GM23248 (cell line): ENCODE data around the gene GPX5. TPM values are rescaled to one million over a fixed set of nuclear protein-coding genes. Genes with fewer than 3 reads are reported as not detected.
"Not testable (repeated sequence)": the region's sequence is repeated elsewhere in the genome, so short reads cannot be mapped to it uniquely, and the experiment has no call there.

Experiments used
- DNase-seq: peaks from one replicate; pipeline ENCODE4 v3.0.0-alpha.2; 2015
- H2AFZ ChIP-seq: fragments of 200-600 bp; sonication (generic); 2 replicates; pipeline ENCODE4 v1.6.1; 2016; ENCODE audit warnings: antibody characterized with exemption
- H3F3A ChIP-seq: fragments of 200-600 bp; sonication (generic); 2 replicates; pipeline ENCODE4 v1.6.1; 2016; ENCODE audit warnings: mild to moderate bottlenecking, antibody characterized with exemption, mixed run types; ENCODE audit not compliant: insufficient read depth
- H3K27ac ChIP-seq: fragments of 200-600 bp; sonication (generic); 2 replicates; pipeline ENCODE4 v1.5.1; 2016; ENCODE audit warnings: mild to moderate bottlenecking
- H3K27me3 ChIP-seq: fragments of 200-600 bp; sonication (generic); replicated peaks from 2 replicates; pipeline ENCODE4 v1.6.1; 2016; ENCODE audit warnings: mild to moderate bottlenecking; ENCODE audit not compliant: insufficient read depth
- H3K36me3 ChIP-seq: fragments of 200-600 bp; sonication (generic); 2 replicates; pipeline ENCODE4 v1.6.1; 2016; ENCODE audit warnings: low read depth, mild to moderate bottlenecking
- H3K4me1 ChIP-seq: fragments of 200-600 bp; sonication (generic); 2 replicates; pipeline ENCODE4 v1.6.1; 2016; ENCODE audit warnings: mild to moderate bottlenecking; ENCODE audit not compliant: insufficient read depth
- H3K4me2 ChIP-seq: fragments of 200-600 bp; sonication (generic); one replicate; pipeline ENCODE4 v1.6.1; 2016; ENCODE audit warnings: mild to moderate bottlenecking; ENCODE audit not compliant: unreplicated experiment
- H3K4me3 ChIP-seq: fragments of 200-600 bp; sonication (generic); 2 replicates; pipeline ENCODE4 v1.5.1; 2016; ENCODE audit warnings: mild to moderate bottlenecking
- H3K79me2 ChIP-seq: fragments of 200-600 bp; sonication (generic); 2 replicates; pipeline ENCODE4 v1.6.1; 2016; ENCODE audit warnings: mild to moderate bottlenecking; ENCODE audit not compliant: insufficient read depth
- H3K9ac ChIP-seq: fragments of 200-600 bp; sonication (generic); 2 replicates; pipeline ENCODE4 v1.6.1; 2016; ENCODE audit warnings: mild to moderate bottlenecking
- H3K9me2 ChIP-seq: fragments of 200-600 bp; sonication (generic); 2 replicates; pipeline ENCODE4 v1.6.1; 2016; ENCODE audit warnings: mixed run types, mild to moderate bottlenecking, moderate library complexity; ENCODE audit not compliant: insufficient read depth
- H3K9me3 ChIP-seq: fragments of 200-600 bp; sonication (generic); one replicate; pipeline ENCODE4 v1.6.1; 2017; ENCODE audit warnings: low read depth
- H4K20me1 ChIP-seq: fragments of 200-600 bp; sonication (generic); 2 replicates; pipeline ENCODE4 v1.6.0; 2016; ENCODE audit not compliant: insufficient read depth
- EZH2 ChIP-seq: fragments of 200-600 bp; sonication (generic); IDR thresholded peaks from 2 replicates; pipeline ENCODE4 v1.6.1; 2018; ENCODE audit warnings: antibody characterized with exemption, mild to moderate bottlenecking; ENCODE audit not compliant: insufficient read depth, poor library complexity, severe bottlenecking
- EZH2phosphoT487 ChIP-seq: fragments of 200-600 bp; sonication (generic); IDR thresholded peaks from 2 replicates; pipeline ENCODE4 v1.6.1; 2018; ENCODE audit warnings: antibody characterized with exemption, moderate library complexity, mild to moderate bottlenecking, low read depth; ENCODE audit not compliant: insufficient read depth
- WGBS, 2 experiments: methylation state at CpG; one replicate each; pipeline ENCODE4 v1.1.6; 2015 to 2017; ENCODE audit warnings: low lambda C conversion rate in 2 of 2, low coverage in 1 of 2; ENCODE audit errors: missing lambda C conversion rate in 2 of 2; 5-methylcytosine and 5-hydroxymethylcytosine counted together
- in situ Hi-C: fragments of 300-500 bp; cut with MboI; formaldehyde crosslinking; loops from 2 replicates; pipeline ENCODE4 v1.15.0; 2020
- polyA plus RNA-seq: library from polyadenylated mRNA; unstranded; fragments of >200 nt; fragmentation: Nextera tagmentation; extraction: Ambion mirVana; gene quantifications from 2 replicates; pipeline ENCODE4 v1.2.1, GENCODE V29; 2016
- total RNA-seq: library from RNA; depleted of rRNA; stranded (reverse); fragments of >200 nt; shearing (Covaris generic); gene quantifications from 2 replicates; pipeline ENCODE4 v1.2.3, GENCODE V29; 2014

The GPX5 gene
- total and polyA plus RNA-seq, 2 experiments from 2014 or later: not detected

DNA sequence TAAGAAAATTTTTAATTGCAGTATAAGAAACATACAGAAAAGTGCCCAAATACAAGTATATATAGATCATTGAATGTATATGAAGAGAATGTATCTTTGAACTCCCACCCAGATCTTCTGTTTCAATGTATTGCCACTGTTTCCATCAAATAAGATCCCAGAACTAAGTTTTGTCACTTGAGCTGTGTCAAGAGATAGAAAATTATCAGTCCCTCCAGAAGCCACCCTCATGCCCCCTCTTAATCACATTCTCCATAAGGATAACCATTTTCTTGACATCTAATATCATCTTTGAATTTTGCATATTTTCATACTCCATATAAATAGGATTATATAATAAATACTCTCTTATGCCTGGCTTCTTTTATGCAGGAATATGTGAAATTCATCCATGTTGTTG is 20.3 kb downstream of the GPX5 start:
- Histone ChIP-seq H3K27me3 (no peaks in the 10 kb centered on the region), H3K4me1 (no peaks in the 10 kb centered on the region), H3K36me3 (no peaks in the 10 kb centered on the region), H4K20me1 (no peaks in the 10 kb centered on the region), H3K27ac (no peak overlapping the region), H3K4me3 (no peak overlapping the region), H3K4me2 (no peak overlapping the region), H3K79me2 (no peaks in the 10 kb centered on the region), H2AFZ (no peak overlapping the region), H3K9me3 (no peaks in the 10 kb centered on the region), H3F3A (peaks cover 25% of the 10 kb centered on the region), H3K9ac (no peak overlapping the region), H3K9me2 (no peaks in the 10 kb centered on the region)
- no peak for DNase-seq
- TF ChIP-seq EZH2phosphoT487 (no peak), EZH2 (no peak)
- in situ Hi-C loops: no loop called here

DNA sequence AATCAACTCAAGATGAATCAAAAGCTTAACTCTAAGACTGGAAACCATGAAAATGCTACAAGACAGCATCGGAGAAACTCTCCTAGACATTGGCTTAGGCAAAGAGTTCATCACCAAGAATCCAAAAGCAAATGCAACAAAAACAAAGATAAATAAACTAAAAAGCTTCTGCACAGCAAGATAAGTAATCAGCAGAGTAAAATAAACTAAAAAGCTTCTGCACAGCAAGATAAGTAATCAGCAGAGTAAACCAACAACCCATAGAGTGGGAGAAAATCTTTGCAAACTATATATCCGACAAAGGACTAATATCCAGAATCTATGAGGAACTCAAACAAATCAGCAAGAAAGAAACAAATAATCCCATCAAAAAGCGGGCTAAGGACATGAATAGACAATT is 21.3 kb downstream of the GPX5 start:
- H3K4me1 ChIP-seq, H3K9me3 ChIP-seq, H3K27ac ChIP-seq, H3K9ac ChIP-seq, H2AFZ ChIP-seq, H3K4me3 ChIP-seq, H3K9me2 ChIP-seq, H3K27me3 ChIP-seq, DNase-seq, in situ Hi-C loops, H4K20me1 ChIP-seq, H3K79me2 ChIP-seq, H3K36me3 ChIP-seq, H3K4me2 ChIP-seq: not testable (repeated sequence)
- 43 to 44% methylated on average over 3 of the region's 3 CpGs for WGBS, 2 experiments
- H3F3A ChIP-seq: peaks cover 14% of the 10 kb centered on the region

DNA sequence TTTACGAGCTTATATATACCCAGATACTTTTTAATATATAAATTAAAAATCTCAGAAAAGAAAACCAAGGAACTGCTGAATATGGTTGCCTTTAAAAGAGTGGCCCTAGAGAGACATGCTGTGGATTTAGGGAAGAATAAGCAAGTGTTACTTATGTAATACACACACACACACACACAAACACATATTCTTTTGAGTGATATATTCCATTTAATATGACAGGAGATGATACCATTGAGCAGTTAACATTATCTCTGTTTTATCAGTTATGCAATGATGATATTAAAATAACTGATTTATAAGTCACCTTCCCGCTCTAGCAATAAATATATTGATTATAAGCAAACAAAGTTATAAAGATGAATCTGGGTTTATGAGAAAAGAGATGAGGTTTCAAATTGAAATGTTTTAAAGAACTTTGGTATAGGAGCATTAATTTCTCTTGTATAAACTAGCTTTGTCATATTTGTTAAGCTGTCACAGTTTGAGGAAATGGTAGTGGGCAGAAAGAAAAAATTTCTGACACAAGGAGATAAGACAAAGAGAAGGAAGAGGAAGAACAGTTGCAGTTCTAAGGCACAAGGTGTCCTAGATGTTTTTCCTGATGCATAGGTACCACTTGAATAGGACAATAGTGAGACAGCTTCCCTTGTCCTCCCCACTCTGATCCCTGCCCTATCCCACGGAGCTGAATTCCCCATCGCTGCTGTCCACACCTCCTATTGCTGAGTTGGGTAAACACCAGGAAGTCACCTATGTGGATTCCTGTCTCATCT is 26.4 kb downstream of the GPX5 start:
- Histone ChIP-seq H3K36me3 (no peaks in the 10 kb centered on the region), H3K4me2 (no peak overlapping the region), H3K79me2 (no peaks in the 10 kb centered on the region), H3K9me3 (no peaks in the 10 kb centered on the region), H3K9me2 (no peaks in the 10 kb centered on the region), H3K27ac (no peak overlapping the region), H3K4me1 (no peaks in the 10 kb centered on the region), H3K9ac (no peak overlapping the region), H3K4me3 (no peak overlapping the region), H3K27me3 (peaks cover 8% of the 10 kb centered on the region; the same call in 1 of the 2 replicates), H3F3A (no peaks in the 10 kb centered on the region), H4K20me1 (no peaks in the 10 kb centered on the region), H2AFZ (no peak overlapping the region)
- TF ChIP-seq EZH2phosphoT487 (no peak), EZH2 (no peak)
- in situ Hi-C loops: no loop called here
- 16 to 18% methylated on average over 4 of the region's 4 CpGs for WGBS, 2 experiments
- no peak for DNase-seq

DNA sequence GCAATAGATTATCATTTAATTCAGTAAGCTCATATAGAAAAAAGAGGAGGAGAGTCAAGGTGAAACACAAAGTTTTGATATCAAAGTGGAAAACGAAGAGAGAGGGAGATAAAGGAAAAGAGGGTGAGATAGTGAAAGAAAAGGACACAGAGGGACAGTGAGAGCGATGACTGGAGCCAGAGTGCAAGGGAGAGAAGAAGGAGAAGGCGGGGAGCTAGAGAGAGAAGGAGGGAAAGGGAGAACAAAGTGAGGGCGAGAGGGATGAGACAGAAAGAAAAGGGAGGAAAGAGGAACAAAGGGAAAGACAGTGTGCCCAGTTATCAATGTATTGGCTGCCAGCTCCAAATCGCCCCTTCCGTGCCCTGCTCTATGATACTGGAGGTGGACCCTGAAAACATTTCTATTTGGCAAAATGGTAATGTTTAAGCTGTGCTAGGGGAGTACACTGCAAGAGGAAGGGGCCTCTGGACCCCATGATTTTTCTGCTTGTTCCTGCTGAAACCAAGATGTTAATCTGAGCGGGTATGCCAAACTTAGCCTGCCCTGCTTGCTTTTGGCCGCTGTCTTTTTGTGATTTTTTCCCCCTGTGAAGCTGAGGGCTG is 27.8 kb downstream of the GPX5 start:
- no peak for DNase-seq
- in situ Hi-C loops: no loop called here
- Histone ChIP-seq H3K9me3 (no peaks in the 10 kb centered on the region), H3K36me3 (no peaks in the 10 kb centered on the region), H3K9ac (no peak overlapping the region), H3K4me1 (no peaks in the 10 kb centered on the region), H3K4me2 (no peak overlapping the region), H3K27ac (no peak overlapping the region), H3K9me2 (no peaks in the 10 kb centered on the region), H3K79me2 (no peaks in the 10 kb centered on the region), H3F3A (no peaks in the 10 kb centered on the region), H3K4me3 (no peak overlapping the region), H4K20me1 (no peaks in the 10 kb centered on the region), H2AFZ (no peak overlapping the region), H3K27me3 (peaks cover 8% of the 10 kb centered on the region; the same call in 1 of the 2 replicates)
- 6 to 7% methylated on average over 8 of the region's 8 CpGs for WGBS, 2 experiments
- TF ChIP-seq EZH2 (no peak), EZH2phosphoT487 (no peak)
